H9 (cell line): Measurements from ENCODE around the gene CGGBP1. TPM values are rescaled to one million over a fixed set of nuclear protein-coding genes. Genes with fewer than 3 reads are reported as not detected.

Experiments used
- DNase-seq: peaks from one replicate; pipeline ENCODE4 v3.0.0-alpha.2; 2017
- H2AFZ ChIP-seq: one replicate; pipeline ENCODE4 v1.6.1; 2013; ENCODE audit warnings: mild to moderate bottlenecking, low read length, control low read depth, moderate library complexity
- H2AK5ac ChIP-seq: 2 replicates; pipeline ENCODE4 v1.6.1; 2013; ENCODE audit warnings: low read length, control low read depth, mixed read lengths; ENCODE audit not compliant: insufficient read length
- H2BK120ac ChIP-seq: one replicate; pipeline ENCODE4 v1.6.1; 2013; ENCODE audit warnings: low read depth, mild to moderate bottlenecking, low read length, control low read depth, inconsistent platforms; ENCODE audit not compliant: poor library complexity, severe bottlenecking
- H2BK12ac ChIP-seq: 2 replicates; pipeline ENCODE4 v1.6.1; 2013; ENCODE audit warnings: low read length, control low read depth, mixed read lengths, low read depth; ENCODE audit not compliant: insufficient read length
- H2BK15ac ChIP-seq: 2 replicates; pipeline ENCODE4 v1.6.1; 2013; ENCODE audit warnings: low read depth, low read length, control low read depth
- H2BK20ac ChIP-seq: one replicate; pipeline ENCODE4 v1.6.1; 2013; ENCODE audit warnings: low read depth, mild to moderate bottlenecking, low read length, control low read depth, inconsistent platforms; ENCODE audit not compliant: poor library complexity, severe bottlenecking
- H2BK5ac ChIP-seq: 2 replicates; pipeline ENCODE4 v1.6.1; 2013; ENCODE audit warnings: low read length, control low read depth, mixed read lengths; ENCODE audit not compliant: insufficient read length
- H3K14ac ChIP-seq: 2 replicates; pipeline ENCODE4 v1.6.1; 2013; ENCODE audit warnings: low read length, control low read depth; ENCODE audit not compliant: insufficient read depth
- H3K18ac ChIP-seq: 2 replicates; pipeline ENCODE4 v1.6.1; 2013; ENCODE audit warnings: low read depth, mild to moderate bottlenecking, mixed read lengths, low read length, control low read depth; ENCODE audit not compliant: insufficient read length
- H3K23ac ChIP-seq: 2 replicates; pipeline ENCODE4 v1.6.1; 2013; ENCODE audit warnings: low read length, control low read depth, mixed read lengths, low read depth; ENCODE audit not compliant: insufficient read length
- H3K23me2 ChIP-seq: 2 replicates; pipeline ENCODE4 v1.6.1; 2013; ENCODE audit warnings: low read depth, mild to moderate bottlenecking, mixed read lengths, low read length, control low read depth; ENCODE audit not compliant: insufficient read length, poor library complexity, severe bottlenecking
- H3K27ac ChIP-seq: 2 replicates; pipeline ENCODE4 v1.5.1; 2013; ENCODE audit warnings: low read length, control low read depth, mixed read lengths, low read depth; ENCODE audit not compliant: insufficient read length
- H3K27me3 ChIP-seq: 2 replicates; pipeline ENCODE4 v1.6.1; 2013; ENCODE audit warnings: low read length, control low read depth, inconsistent platforms; ENCODE audit not compliant: insufficient read depth
- H3K4ac ChIP-seq: 2 replicates; pipeline ENCODE4 v1.6.1; 2013; ENCODE audit warnings: low read depth, mild to moderate bottlenecking, control low read depth, inconsistent platforms, low read length, moderate library complexity
- H3K4me1 ChIP-seq: 2 replicates; pipeline ENCODE4 v1.6.1; 2013; ENCODE audit warnings: low read length, control low read depth, inconsistent platforms; ENCODE audit not compliant: insufficient read depth
- H3K4me2 ChIP-seq: 2 replicates; pipeline ENCODE4 v1.6.1; 2013; ENCODE audit warnings: low read length, control low read depth, mixed read lengths; ENCODE audit not compliant: insufficient read length, insufficient read depth
- H3K56ac ChIP-seq: 2 replicates; pipeline ENCODE4 v1.6.1; 2013; ENCODE audit warnings: low read depth, mild to moderate bottlenecking, mixed read lengths, low read length, control low read depth; ENCODE audit not compliant: insufficient read length
- H3K79me1 ChIP-seq: 2 replicates; pipeline ENCODE4 v1.6.1; 2013; ENCODE audit warnings: low read depth, mild to moderate bottlenecking, moderate library complexity, low read length, control low read depth, inconsistent platforms; ENCODE audit not compliant: insufficient read depth, poor library complexity, severe bottlenecking
- H3K79me2 ChIP-seq: 2 replicates; pipeline ENCODE4 v1.6.1; 2013; ENCODE audit warnings: low read length, control low read depth, inconsistent platforms; ENCODE audit not compliant: insufficient read depth
- H3K9ac ChIP-seq: 2 replicates; pipeline ENCODE4 v1.6.1; 2013; ENCODE audit warnings: low read length, control low read depth, mixed read lengths; ENCODE audit not compliant: insufficient read length; ENCODE audit errors: extremely low read depth
- H3K9me3 ChIP-seq: one replicate; pipeline ENCODE4 v1.6.1; 2013; ENCODE audit warnings: low read depth, low read length, inconsistent platforms; ENCODE audit not compliant: control insufficient read depth
- H3T11ph ChIP-seq: one replicate; pipeline ENCODE4 v1.6.1; 2013; ENCODE audit warnings: mild to moderate bottlenecking, low read length, control low read depth, inconsistent platforms
- H4K20me1 ChIP-seq: one replicate; pipeline ENCODE4 v1.6.1; 2013; ENCODE audit not compliant: control insufficient read depth, insufficient read length, insufficient read depth
- H4K5ac ChIP-seq: 2 replicates; pipeline ENCODE4 v1.6.1; 2013; ENCODE audit warnings: low read depth, mild to moderate bottlenecking, mixed read lengths, low read length, control low read depth; ENCODE audit not compliant: insufficient read length
- H4K8ac ChIP-seq: replicated peaks from 2 replicates; pipeline ENCODE4 v1.6.1; 2013; ENCODE audit warnings: low read length, control low read depth, mixed read lengths, low read depth; ENCODE audit not compliant: insufficient read length
- H4K91ac ChIP-seq: 2 replicates; pipeline ENCODE4 v1.6.1; 2013; ENCODE audit warnings: low read depth, mild to moderate bottlenecking, moderate library complexity, mixed read lengths, low read length, control low read depth; ENCODE audit not compliant: insufficient read length
- H3K27ac Mint-ChIP-seq, 3 experiments: 2 replicates in 2 of 3; 3 replicates in 1 of 3; pipeline ENCODE4 v1.8.0; 2020 to 2021; ENCODE audit warnings: mixed read lengths in 3 of 3, mild to moderate bottlenecking in 1 of 3, moderate library complexity in 1 of 3
- H3K27me3 Mint-ChIP-seq: 2 replicates; pipeline ENCODE4 v1.8.0; 2021; ENCODE audit warnings: low read depth, mild to moderate bottlenecking, moderate library complexity, mixed read lengths
- H3K36me3 Mint-ChIP-seq, 3 experiments: 2 replicates in 2 of 3; 3 replicates in 1 of 3; pipeline ENCODE4 v1.8.0; 2020 to 2021; ENCODE audit warnings: low read depth in 3 of 3, mixed read lengths in 3 of 3; ENCODE audit not compliant: insufficient read depth in 1 of 3
- H3K4me1 Mint-ChIP-seq, 2 experiments: 2 replicates each; pipeline ENCODE4 v1.8.0; 2020; ENCODE audit warnings: mixed read lengths in 2 of 2
- H3K4me3 Mint-ChIP-seq, 2 experiments: 2 replicates in 1 of 2; 3 replicates in 1 of 2; pipeline ENCODE4 v1.8.0; 2020 to 2021; ENCODE audit warnings: mild to moderate bottlenecking in 2 of 2, mixed read lengths in 2 of 2, moderate library complexity in 1 of 2
- H3K9me3 Mint-ChIP-seq, 2 experiments: 2 replicates in 1 of 2; 3 replicates in 1 of 2; pipeline ENCODE4 v1.8.0; 2020; ENCODE audit warnings: mild to moderate bottlenecking in 2 of 2, mixed read lengths in 2 of 2, moderate library complexity in 1 of 2
- WGBS: extraction: QIAGEN DNeasy Blood & Tissue Kit; methylation state at CpG from one replicate; pipeline ENCODE4 v1.1.7; 2013; ENCODE audit warnings: missing lambda C conversion rate, low lambda C conversion rate, mixed read lengths; ENCODE audit not compliant: insufficient read length; ENCODE audit errors: extremely low coverage; 5-methylcytosine and 5-hydroxymethylcytosine counted together
- total RNA-seq: library from RNA; stranded (reverse); gene quantifications from 2 replicates; pipeline ENCODE4 v1.2.1, GENCODE V29; 2021
- TF ChIP-seq, protein P1 (sequence below): fragments of 200-600 bp; sonication (generic); conservative IDR thresholded peaks from 3 replicates; pipeline ENCODE4 v1.8.0; 2021; ENCODE audit warnings: antibody characterized with exemption, mild to moderate bottlenecking

The CGGBP1 gene
- total RNA-seq, 1 experiment from 2014 or later = 75.0 TPM

DNA sequence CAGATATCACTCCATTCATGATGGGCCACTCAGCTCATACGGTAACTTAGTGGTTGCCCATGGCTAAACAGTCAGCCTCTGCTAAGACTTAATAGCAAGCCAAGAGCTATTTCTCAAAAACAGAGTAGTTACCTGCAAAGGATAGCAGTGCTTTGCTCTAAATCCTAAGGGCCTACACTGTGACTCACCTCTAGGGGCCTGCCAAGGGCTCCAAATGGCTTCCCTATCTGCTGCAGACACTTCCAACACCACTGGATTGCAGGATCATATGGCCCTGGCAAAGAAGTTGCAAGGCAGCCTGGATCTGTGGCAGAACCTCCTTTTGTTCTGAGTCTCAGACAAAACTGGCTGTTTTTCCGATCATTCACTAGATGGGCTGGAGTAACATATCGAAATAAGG is 17.8 kb downstream of the CGGBP1 start:
- Histone ChIP-seq H3K9me3 (no peaks in the 10 kb centered on the region), H3K79me1 (no peaks in the 10 kb centered on the region), H3K23me2 (no peaks in the 10 kb centered on the region), H3T11ph (no peak overlapping the region), H3K4me2 (no peak overlapping the region), H2BK12ac (no peak overlapping the region), H2BK20ac (no peak overlapping the region), H3K27ac (no peak overlapping the region), H2BK120ac (no peak overlapping the region), H3K79me2 (no peaks in the 10 kb centered on the region), H4K91ac (no peak overlapping the region), H3K18ac (no peak overlapping the region), H3K4me1 (no peaks in the 10 kb centered on the region), H2AFZ (no peak overlapping the region), H3K9ac (no peak overlapping the region), H2BK5ac (no peak overlapping the region), H3K27me3 (no peaks in the 10 kb centered on the region), H3K14ac (no peak overlapping the region), H4K8ac (no peak overlapping the region), H2BK15ac (no peak overlapping the region), H4K20me1 (no peaks in the 10 kb centered on the region), H3K56ac (no peak overlapping the region), H3K23ac (no peak overlapping the region), H3K4ac (no peak overlapping the region), H2AK5ac (no peak overlapping the region), H4K5ac (no peak overlapping the region)
- no peak overlapping the region for H3K4me3 Mint-ChIP-seq
- TF ChIP-seq, protein P1, sequence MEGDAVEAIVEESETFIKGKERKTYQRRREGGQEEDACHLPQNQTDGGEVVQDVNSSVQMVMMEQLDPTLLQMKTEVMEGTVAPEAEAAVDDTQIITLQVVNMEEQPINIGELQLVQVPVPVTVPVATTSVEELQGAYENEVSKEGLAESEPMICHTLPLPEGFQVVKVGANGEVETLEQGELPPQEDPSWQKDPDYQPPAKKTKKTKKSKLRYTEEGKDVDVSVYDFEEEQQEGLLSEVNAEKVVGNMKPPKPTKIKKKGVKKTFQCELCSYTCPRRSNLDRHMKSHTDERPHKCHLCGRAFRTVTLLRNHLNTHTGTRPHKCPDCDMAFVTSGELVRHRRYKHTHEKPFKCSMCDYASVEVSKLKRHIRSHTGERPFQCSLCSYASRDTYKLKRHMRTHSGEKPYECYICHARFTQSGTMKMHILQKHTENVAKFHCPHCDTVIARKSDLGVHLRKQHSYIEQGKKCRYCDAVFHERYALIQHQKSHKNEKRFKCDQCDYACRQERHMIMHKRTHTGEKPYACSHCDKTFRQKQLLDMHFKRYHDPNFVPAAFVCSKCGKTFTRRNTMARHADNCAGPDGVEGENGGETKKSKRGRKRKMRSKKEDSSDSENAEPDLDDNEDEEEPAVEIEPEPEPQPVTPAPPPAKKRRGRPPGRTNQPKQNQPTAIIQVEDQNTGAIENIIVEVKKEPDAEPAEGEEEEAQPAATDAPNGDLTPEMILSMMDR = no peak; the same call in 2 of the 3 replicates
- H3K27ac Mint-ChIP-seq = no peak overlapping the region
- no peaks in the 10 kb centered on the region for H3K27me3 Mint-ChIP-seq
- peak; percentile 40 for DNase-seq
- no peaks in the 10 kb centered on the region for H3K4me1 Mint-ChIP-seq
- no CpG with 5 or more reads among the region's 3 CpGs for WGBS
- H3K9me3 Mint-ChIP-seq = no peaks in the 10 kb centered on the region
- H3K36me3 Mint-ChIP-seq = no peaks in the 10 kb centered on the region
